Stimulated activated CD4-positive, alpha-beta T cell treated with anti-CD3 and anti-CD28 coated beads, TNF-alpha, amount 100 ng/mL, for 4 hours (primary cell): ENCODE data around the gene STARD7.
"Not testable (repeated sequence)": the region's sequence is repeated elsewhere in the genome, so short reads cannot be mapped to it uniquely, and the experiment has no call there.

Experiments
- DNase-seq, 3 experiments: peaks; one replicate each; pipeline ENCODE4 v3.0.0-alpha.2; 2020; ENCODE audit warnings: low read depth in 3 of 3

STARD7 gene

GRCh38 chr2:96236882-96237281 lies 28.3 kb upstream of the STARD7 start:
- no peak for DNase-seq

GRCh38 chr2:96233880-96234316 lies 25.3 kb upstream of the STARD7 start:
- DNase-seq = no peak

- DNase-seq = no peak
These were observed 24.8 kb upstream of the STARD7 start for GRCh38 chr2:96233436-96233835.

- DNase-seq = no peak
These were observed 22.7 kb upstream of the STARD7 start for GRCh38 chr2:96231316-96231715.

DNA sequence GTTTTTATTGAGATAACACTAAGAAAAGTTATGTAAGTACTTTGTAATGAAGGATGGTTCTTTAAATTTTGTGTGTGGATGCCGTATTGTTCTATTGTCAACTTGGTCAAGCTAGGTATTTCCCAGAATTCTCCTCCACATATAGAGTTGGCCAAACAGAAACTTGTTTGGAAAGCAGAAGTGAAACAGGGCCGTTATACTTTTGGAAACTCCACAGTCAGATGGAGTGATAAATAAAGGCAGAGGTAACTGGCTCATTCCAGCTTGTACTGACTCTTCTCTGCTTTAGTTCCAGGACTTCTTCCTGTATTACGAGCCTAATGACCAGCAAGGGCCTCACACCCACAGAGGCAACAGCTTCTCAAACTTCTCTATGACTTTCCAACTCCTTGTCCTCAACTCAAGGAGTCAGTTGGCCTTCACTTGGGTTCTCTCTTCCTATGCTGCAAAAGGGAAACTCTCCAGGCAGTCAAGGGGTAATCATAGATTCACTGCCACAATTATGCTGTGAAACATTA lies 16.4 kb upstream of the STARD7 start:
- DNase-seq = no peak

DNA sequence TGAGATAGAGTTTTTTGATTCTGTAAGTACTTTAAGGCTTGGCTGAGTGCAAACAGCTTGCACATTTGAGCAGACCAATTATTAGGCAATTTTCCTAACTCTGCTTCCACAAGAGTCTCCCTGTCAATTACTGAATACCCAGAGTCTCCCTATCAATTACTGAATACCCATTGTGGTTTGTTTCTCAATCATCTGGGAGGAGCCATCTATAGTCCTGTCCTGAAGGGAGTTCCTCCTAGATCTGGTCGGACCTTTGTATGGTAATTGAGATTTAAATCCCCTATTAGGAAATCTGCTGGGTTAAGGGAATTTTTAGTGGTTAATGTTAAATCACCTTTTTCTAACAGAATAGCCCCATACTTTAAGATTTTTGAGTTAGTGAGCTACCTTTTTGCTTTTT lies 12.5 kb upstream of the STARD7 start:
- DNase-seq = not testable (repeated sequence)

DNA sequence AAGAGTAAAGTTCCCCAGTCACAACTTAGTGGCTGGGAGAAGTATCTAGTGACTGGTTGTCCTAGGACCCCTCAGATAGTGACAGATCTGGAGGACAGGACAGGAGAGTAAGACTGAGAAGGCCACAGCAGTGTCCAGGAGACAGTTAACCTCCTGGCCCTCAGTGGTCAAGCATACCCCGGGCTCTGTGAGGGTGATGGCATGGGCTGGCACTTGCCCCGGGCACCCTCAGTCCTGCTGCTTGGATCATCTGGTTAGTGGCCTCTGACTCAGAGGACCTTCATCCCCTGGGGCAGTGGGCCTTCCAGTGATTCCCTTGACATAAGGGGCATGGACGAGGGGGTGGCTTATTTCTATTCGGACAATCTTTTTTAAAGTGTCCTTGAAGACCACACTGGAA lies 11.3 kb upstream of the STARD7 start:
- DNase-seq = not testable (repeated sequence)

DNA sequence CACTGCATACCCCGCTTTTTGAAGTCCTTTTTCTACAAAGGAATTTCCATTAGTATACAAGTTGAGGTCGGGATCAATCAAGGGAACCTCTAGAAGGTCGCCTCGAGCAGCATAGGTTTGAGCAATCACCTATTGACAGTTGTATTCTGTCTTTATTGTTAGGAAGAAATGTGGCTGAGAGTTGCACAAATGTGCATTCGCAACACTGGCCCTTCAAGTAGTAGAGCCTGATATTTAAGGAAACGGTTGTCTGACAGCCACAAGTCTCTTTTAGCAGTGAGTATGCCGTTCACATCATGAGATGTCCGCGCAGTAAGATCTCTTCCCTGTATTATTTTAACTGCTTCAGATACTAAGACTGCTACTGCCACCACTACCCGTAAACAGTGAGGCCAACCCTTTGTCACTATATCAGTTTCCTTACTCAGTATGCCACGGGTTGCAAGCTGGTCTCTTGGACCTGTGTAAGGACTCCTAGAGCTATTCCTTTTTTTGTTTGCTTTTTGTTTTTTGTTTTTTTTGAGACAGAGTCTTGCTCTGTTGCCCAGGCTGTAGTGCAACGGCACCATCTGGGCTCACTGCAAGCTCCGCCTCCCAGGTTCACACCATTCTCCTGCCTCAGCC lies 10.0 kb upstream of the STARD7 start:
- no peak for DNase-seq

GRCh38 chr2:96214554-96214953 lies 5.9 kb upstream of the STARD7 start:
- no peak for DNase-seq

DNA sequence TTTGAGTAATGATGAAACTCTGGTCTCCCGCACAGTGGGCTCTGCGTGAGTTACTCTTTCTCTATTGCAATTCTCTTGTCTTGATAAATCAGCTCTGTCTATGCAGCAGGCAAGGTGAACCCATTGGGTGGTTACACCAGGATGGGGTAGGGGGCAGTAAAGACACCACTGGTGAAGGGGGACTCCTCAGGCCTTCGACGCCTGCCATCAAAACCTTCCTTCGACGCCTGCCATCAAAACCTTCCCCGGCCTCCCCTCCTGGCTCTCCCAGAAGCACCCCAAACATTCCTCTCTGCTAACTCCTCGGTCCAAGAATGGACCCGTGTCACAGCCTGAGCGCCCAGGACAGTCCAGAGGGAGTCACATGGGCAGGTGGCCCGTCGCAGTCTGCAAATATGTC lies 4.8 kb upstream of the STARD7 start:
- no peak for DNase-seq

- no peak for DNase-seq
These were observed 3.7 kb upstream of the STARD7 start for GRCh38 chr2:96212339-96212738.

- DNase-seq = no peak
These were observed 1.1 kb upstream of the STARD7 start for GRCh38 chr2:96209729-96210085.

GRCh38 chr2:96209011-96209728 lies 543 bp upstream of the STARD7 start:
- DNase-seq = no peak

DNA sequence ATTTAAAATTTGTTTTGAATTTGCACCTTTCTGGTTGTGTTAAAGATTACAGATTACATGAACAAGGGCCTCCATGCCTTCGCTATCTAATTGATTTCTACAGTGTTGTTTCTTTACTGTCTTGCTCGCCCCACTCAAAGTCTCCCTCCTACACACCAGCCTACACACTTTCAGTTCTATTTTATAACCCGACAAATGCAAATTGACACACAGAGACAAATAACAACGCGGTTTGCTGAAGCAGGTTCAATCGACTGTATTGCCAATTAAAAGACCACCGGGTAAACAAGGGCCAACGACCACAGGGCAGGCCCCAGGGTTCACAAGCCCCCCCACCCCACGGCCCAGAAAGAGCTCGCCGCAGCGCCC lies 869 bp downstream of the STARD7 start:
- DNase-seq = no peak

DNA sequence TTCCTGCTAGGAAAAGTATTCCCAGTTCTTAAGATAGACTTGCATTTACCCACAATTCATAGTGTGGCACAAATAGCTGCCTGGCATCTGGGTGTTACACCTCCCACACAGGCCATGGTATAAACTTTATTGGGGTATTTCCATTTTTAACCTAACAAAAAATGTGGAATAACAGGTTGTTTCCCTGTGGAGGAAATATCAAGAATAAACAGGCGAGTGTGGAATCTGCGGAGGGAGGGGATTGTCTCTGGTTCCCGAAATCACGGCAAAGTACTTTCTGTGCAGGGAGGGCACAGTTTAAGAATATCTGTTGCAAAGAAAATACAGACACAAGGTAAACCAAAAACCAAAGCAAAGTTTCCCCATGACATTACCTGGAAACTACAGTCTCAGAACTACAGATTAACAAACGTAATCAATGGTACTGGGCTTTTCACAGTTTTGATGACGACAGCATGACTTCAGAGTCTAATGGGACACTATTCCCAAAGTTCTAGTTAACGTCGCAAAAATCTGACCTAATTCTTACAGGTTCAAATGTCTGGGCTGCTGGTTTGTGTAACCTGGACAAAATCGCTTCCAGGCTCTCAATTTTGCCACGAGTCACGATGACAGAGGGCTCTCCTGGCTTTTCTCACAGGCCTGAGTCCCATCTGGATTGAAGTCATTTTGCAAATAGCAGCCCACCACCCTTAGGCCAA lies 1.4 kb downstream of the STARD7 start:
- DNase-seq = no peak

GRCh38 chr2:96205888-96206287 lies 2.7 kb downstream of the STARD7 start:
- DNase-seq = no peak

GRCh38 chr2:96204836-96205624 lies 3.6 kb downstream of the STARD7 start:
- DNase-seq = no peak

DNA sequence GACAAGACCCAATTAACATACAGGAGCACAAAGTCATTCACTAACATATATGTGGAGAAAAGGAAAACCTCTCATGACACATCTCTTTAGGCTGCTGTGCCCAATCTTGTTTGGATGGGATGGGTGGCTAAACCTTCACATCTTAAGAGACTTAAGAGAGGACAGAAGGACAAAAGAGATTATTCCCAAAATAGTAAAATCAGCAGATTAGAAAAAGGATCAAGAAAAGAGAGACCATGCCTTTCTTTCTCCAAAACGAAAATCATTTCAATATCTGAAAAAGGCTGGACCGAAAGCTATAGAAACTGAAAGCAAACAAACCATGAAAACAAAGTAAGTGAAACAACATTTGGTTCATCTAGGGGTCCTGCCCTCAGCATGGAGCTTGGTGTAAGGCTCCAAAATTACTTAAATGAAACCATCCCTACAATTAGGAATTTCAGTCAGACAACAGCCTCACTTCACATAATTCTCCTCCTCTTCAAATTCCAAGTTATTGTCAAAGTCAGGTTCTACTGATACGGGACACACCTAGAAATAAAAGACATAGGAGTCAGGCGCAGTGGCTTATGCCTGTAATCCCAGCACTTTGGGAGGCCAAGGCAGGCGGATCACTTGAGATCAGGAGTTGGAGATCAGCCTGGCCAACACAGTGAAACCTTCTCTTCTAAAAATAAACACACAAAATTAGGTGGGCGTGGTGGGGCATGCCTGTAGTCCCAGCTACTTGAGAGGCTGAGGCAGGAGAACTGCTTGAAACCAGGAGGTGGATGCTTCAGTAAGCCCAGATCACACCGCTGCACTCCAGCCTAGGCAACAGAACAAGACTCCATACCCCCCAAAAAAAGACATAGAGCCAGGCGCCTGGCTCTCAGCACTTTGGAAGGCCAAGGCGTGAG lies 5.2 kb downstream of the STARD7 start:
- DNase-seq = no peak

DNA sequence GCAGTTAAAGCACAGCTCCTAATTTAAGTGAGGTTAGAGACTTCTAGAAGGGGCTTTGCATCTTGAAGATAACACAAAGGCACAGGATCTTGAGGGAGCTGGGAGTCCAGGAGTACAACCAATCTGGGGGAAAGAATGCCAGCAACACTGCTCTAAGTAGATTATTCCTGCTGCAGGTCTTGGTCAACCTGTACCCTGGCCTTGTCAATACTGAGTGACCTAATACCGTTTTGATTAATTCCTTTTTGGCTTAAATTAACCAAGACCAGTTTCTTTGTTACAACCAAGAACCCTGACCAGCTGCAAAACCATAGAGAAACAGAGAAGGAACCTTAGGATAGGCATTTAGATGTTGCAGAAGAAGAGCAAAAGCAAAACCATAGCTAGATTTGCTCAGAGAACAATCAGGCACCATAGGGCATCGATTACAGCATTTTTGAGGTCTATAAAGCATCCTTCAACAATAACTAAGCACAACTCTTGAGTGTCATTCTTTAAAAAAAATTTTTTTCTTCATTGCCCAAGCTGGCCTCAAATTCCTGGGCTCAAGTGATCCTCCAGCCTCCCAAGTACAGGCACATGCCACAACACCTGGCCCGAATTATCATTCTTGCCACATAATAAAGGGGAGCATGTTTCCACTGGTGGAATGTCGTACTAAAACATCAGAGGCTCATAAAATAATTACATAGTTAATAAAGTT lies 6.3 kb downstream of the STARD7 start:
- DNase-seq = no peak

DNA sequence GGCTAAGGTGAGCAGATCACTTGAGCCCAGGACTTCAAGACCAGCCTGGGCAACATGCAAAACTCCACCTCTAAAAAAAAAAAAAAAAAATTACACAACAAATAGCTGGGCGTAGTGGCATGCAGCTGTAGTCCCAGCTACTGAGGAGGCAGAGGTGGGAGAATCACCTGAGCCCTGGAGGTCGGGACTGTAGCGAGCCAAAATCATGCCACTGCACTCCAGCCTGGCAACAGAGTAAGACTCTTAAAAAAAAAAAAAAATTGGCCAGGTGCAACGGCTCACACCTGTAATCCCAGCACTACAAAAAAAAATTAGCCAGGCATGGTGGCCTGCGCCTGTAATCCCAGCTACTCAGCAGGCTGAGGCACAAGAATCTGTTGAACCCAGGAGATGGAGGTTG lies 7.3 kb downstream of the STARD7 start:
- no peak for DNase-seq
